Activated B cell treated with CpG ODN at 0.5 μM for 24 hours (primary cell): ENCODE measurements around the gene RAD51B. TPM values are rescaled to one million over a fixed set of nuclear protein-coding genes. Genes with fewer than 3 reads are reported as not detected.

Experiments
- ATAC-seq: fragments of 200-7000 bp; cut with Tn5 transposase; one replicate; pipeline ENCODE4 v1.10.0; 2021; ENCODE audit warnings: low read depth, mild to moderate bottlenecking, moderate library complexity
- CTCF ChIA-PET: fragments of 350-600 bp; sonication (Branson Sonifier 250); formaldehyde crosslinking; loops from one replicate; lab custom pipeline; 2021; ENCODE audit warnings: antibody characterized with exemption; lab: Charles Lee
- POLR2A ChIA-PET: fragments of 350-600 bp; sonication (Branson Sonifier 250); formaldehyde crosslinking; loops from one replicate; lab custom pipeline; 2021; ENCODE audit warnings: antibody characterized with exemption; lab: Charles Lee
- DNase-seq: peaks from one replicate; pipeline ENCODE4 v3.0.0; 2022
- H3K27ac Mint-ChIP-seq: one replicate; pipeline ENCODE4 v1.8.0; 2020; ENCODE audit warnings: mixed read lengths
- H3K27me3 Mint-ChIP-seq: one replicate; pipeline ENCODE4 v1.8.0; 2021; ENCODE audit warnings: mixed read lengths
- H3K36me3 Mint-ChIP-seq: one replicate; pipeline ENCODE4 v1.8.0; 2021; ENCODE audit warnings: low read depth, mixed read lengths
- H3K4me1 Mint-ChIP-seq: one replicate; pipeline ENCODE4 v1.8.0; 2021; ENCODE audit warnings: mixed read lengths
- H3K4me3 Mint-ChIP-seq: one replicate; pipeline ENCODE4 v1.8.0; 2020; ENCODE audit warnings: mild to moderate bottlenecking, mixed read lengths
- H3K9me3 Mint-ChIP-seq: one replicate; pipeline ENCODE4 v1.8.0; 2020; ENCODE audit warnings: mixed read lengths
- intact Hi-C: fragments of 100-400 bp; cut with micrococcal nuclease; formaldehyde crosslinking; loops from one replicate; pipeline ENCODE4 v1.15.1; 2024
- total RNA-seq: library from RNA; stranded (reverse); gene quantifications from 2 replicates; pipeline ENCODE4 v1.2.3, GENCODE V29; 2022
- TF ChIP-seq, protein P1 (sequence below): fragments of 200-600 bp; IDR thresholded peaks from one replicate; pipeline ENCODE4 v1.8.0; 2022; ENCODE audit warnings: antibody characterized with exemption, mild to moderate bottlenecking

Gene RAD51B
- total RNA-seq, 1 donor from 2014 or later, result 53.9 TPM

DNA sequence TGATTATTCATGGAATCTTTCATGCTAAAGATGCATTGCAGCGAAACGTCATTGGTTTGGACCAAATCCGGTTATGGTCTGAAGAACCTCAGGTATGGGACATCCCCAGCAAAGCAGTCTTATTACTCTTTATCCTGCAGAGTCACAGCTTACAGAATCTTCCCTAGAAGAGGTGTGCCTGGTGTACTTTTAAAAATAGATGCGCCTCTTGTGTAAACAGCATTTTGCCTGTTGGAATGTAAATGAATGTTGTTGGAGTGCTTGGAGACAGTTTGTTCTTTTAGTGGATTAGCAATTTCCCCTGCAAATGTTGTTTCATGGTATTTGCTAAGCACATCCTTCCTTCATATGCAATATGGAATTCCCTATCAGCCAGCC lies 730.7 kb downstream of the RAD51B start:
- DNase-seq (no peak), ATAC-seq (no peak)
- ChIA-PET CTCF (no interaction called here), POLR2A (no interaction called here)
- Mint-ChIP-seq H3K27ac (no peak overlapping the region), H3K27me3 (no peaks in the 10 kb centered on the region), H3K9me3 (no peaks in the 10 kb centered on the region), H3K4me3 (no peak overlapping the region), H3K4me1 (peaks cover 42% of the 10 kb centered on the region), H3K36me3 (no peaks in the 10 kb centered on the region)
- intact Hi-C loops, result no loop called here
- TF ChIP-seq, protein P1, sequence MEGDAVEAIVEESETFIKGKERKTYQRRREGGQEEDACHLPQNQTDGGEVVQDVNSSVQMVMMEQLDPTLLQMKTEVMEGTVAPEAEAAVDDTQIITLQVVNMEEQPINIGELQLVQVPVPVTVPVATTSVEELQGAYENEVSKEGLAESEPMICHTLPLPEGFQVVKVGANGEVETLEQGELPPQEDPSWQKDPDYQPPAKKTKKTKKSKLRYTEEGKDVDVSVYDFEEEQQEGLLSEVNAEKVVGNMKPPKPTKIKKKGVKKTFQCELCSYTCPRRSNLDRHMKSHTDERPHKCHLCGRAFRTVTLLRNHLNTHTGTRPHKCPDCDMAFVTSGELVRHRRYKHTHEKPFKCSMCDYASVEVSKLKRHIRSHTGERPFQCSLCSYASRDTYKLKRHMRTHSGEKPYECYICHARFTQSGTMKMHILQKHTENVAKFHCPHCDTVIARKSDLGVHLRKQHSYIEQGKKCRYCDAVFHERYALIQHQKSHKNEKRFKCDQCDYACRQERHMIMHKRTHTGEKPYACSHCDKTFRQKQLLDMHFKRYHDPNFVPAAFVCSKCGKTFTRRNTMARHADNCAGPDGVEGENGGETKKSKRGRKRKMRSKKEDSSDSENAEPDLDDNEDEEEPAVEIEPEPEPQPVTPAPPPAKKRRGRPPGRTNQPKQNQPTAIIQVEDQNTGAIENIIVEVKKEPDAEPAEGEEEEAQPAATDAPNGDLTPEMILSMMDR, result no peak

- H3K9me3 Mint-ChIP-seq, result no peaks in the 10 kb centered on the region
- DNase-seq, result no peak
- no peak overlapping the region for H3K27ac Mint-ChIP-seq
- no peaks in the 10 kb centered on the region for H3K27me3 Mint-ChIP-seq
- TF ChIP-seq, protein P1, result no peak
- H3K36me3 Mint-ChIP-seq, result no peaks in the 10 kb centered on the region
- intact Hi-C loops, result no loop called here
- ChIA-PET CTCF (no interaction called here), POLR2A (no interaction called here)
- H3K4me3 Mint-ChIP-seq, result no peak overlapping the region
- no peak for ATAC-seq
- H3K4me1 Mint-ChIP-seq, result peaks cover 46% of the 10 kb centered on the region
These were observed 731.6 kb downstream of the RAD51B start for GRCh38 chr14:68551045-68551683.

GRCh38 chr14:68552075-68552474 lies 732.5 kb downstream of the RAD51B start:
- H3K36me3 Mint-ChIP-seq, result no peaks in the 10 kb centered on the region
- intact Hi-C loops, result no loop called here
- TF ChIP-seq, protein P1, result no peak
- ATAC-seq, result no peak
- no peaks in the 10 kb centered on the region for H3K9me3 Mint-ChIP-seq
- ChIA-PET CTCF (no interaction called here), POLR2A (interaction anchor here (0.6 kb wide), 2 partner anchors 37 to 234 kb away, joined by 3 to 5 read pairs; no protein-coding TSS in a partner anchor)
- no peak for DNase-seq
- no peak overlapping the region for H3K4me3 Mint-ChIP-seq
- H3K27me3 Mint-ChIP-seq, result no peaks in the 10 kb centered on the region
- H3K4me1 Mint-ChIP-seq, result peaks cover 48% of the 10 kb centered on the region
- no peak overlapping the region for H3K27ac Mint-ChIP-seq

DNA sequence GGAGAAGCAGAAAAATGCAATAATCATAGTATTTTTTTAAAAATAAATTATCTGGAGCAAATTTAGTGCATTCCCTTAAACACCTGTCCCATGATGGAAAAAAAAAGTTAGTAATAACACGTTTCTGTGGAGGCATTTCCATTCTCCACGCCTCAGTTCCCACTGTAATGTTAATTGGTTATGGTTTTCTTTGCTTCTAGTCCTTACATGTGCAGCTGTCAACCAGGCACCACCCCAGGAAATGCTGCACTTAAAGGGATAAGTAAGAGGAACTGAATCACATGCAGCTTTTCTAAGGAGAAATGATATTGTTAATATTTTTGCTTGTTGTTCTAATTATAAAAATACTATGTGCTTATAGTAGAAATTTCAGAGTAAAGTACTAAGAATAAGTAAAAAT lies 733.0 kb downstream of the RAD51B start:
- Mint-ChIP-seq H3K9me3 (peaks cover under 1% of the 10 kb centered on the region), H3K4me1 (peaks cover 48% of the 10 kb centered on the region), H3K27ac (no peak overlapping the region), H3K4me3 (no peak overlapping the region), H3K27me3 (no peaks in the 10 kb centered on the region), H3K36me3 (no peaks in the 10 kb centered on the region)
- CTCF ChIA-PET, result no interaction called here
- POLR2A ChIA-PET, result interaction anchor here (0.6 kb wide), 2 partner anchors 38 to 233 kb away, joined by 3 to 5 read pairs; no protein-coding TSS in a partner anchor
- TF ChIP-seq, protein P1, result no peak
- ATAC-seq (no peak), DNase-seq (no peak)
- intact Hi-C loops, result no loop called here

DNA sequence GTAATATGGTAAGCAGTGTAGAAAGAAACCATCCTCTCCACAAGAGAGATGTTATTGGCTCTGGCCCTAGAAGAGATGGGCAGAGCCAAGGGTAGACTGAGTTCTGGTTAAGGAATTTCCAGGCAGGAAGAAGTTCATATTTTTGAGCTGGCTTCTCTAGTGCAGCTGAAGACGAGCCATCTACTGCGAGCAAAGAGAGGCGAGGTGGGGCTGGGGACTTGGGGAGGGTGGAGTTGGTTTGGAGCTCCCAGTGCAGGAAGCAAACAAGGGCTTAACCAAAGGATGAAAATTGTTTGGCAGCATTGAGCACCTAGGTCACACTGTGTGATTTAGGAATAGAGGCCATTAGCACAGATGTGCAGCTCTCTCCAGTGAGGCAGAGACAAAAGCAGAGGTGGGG lies 733.7 kb downstream of the RAD51B start:
- Mint-ChIP-seq H3K9me3 (peaks cover 2% of the 10 kb centered on the region), H3K4me3 (no peak overlapping the region), H3K27me3 (no peaks in the 10 kb centered on the region), H3K4me1 (peaks cover 51% of the 10 kb centered on the region), H3K36me3 (no peaks in the 10 kb centered on the region), H3K27ac (peak overlapping the region; percentile 54)
- no peak for DNase-seq
- intact Hi-C loops, result no loop called here
- ChIA-PET CTCF (no interaction called here), POLR2A (interaction anchor here (0.6 to 0.8 kb wide), 3 partner anchors 8 to 47 kb away, joined by 3 to 7 read pairs (median 3); no protein-coding TSS in a partner anchor)
- TF ChIP-seq, protein P1, result no peak
- no peak for ATAC-seq
